Measurements from ENCODE around the gene CAPN2.

The CAPN2 gene

DNA sequence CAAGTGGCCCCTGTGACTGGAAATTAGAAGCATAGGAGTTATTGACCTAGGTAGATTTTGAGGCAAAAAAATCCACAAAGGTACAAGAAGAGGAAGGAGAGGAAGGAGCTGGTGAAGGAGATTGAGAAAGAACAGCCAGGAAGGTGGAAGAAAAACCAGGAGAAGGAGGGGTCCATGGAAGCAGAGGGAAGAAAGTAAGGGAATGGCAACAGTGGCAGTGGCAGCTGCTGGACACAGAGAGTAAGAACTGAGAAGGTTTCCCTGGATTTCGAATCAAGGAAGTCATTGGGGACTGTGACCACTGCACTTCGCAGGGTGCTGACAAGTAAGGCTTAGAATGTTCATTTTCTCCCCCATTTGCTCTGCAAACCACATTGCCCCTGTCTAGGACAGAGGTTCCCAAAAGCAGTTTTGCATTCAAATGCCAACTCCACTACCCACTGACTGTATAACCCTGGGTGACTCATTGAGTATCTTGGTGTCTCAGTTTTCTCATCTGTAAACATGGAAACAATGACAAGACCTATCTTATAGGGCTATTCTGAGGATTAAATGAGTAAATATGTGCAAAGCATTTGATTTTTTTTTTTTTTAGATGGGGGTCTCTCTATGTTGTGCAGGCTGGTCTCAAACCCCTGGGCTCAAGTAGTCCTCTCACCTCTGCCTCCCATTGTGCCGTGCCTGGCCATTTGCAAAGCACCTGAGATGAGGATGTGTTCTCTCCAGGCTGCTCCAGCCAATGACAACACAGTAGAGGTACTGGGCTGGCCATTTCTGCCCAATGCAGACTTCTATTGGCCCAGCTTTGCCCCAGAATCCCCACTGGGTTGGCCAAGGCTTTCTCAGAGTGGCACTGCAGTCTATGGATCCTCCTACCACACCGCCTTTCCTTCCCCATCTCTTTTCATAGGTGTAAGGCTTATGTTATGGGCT is 9.3 kb upstream of the CAPN2 start:
- DNase-seq (ENCODE audit: low read depth in 1 of 2, low spot score in 1 of 2), result no peak

GRCh38 chr1:223703668-223704013 is 8.7 kb upstream of the CAPN2 start:
- no peak for DNase-seq (ENCODE audit: low read depth in 1 of 2, low spot score in 1 of 2)

DNA sequence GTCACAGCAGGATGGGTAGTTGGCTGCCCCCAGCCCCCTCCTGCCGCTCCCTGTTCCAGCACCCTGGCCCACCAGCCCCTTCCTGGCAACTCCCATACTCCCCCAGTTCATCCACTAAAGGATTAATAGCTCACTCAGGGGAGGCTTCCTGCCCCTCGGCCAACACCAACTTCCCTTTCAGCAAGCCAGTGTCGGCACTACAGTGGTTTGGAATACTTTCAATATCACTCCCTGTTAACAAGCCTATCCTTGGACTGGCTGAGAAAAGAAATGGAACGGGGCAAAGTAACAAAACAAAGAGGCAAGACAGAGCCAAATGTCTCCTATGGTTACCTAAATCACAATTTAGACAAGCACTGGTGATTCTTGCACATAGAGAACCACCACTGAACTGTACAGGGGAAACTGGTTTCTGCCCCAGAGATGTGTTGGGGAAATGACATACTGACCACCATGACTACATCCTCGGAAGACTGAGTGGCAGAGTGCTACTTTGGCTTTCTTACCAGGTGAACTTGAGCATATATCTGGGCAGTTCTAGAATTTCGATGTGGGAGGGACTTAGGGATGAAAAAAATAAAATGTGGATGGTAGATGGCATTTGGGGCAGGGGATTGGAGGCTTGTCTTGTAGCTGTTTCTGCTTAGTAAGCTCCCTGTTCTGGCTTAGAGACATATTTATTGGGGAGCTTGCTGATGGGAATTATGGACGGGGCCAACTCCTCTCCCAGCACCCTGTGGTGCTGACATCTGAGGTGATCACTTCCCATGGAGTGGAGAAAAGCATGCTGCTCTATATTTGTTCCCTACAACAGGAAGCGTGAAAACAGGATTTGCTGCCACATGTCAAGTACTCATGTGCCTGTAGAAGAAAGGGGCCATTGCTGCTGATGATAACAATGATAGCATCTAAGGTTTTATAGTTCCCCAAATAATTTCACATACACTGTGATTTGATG is 7.1 kb upstream of the CAPN2 start:
- no peak for DNase-seq (ENCODE audit: low read depth in 1 of 2, low spot score in 1 of 2)

- DNase-seq (ENCODE audit: low read depth in 1 of 2, low spot score in 1 of 2), result no peak
Measured at GRCh38 chr1:223706077-223706973, 6.0 kb upstream of the CAPN2 start.

GRCh38 chr1:223707256-223708000 is 4.9 kb upstream of the CAPN2 start:
- no peak for DNase-seq (ENCODE audit: low read depth in 1 of 2, low spot score in 1 of 2)

DNA sequence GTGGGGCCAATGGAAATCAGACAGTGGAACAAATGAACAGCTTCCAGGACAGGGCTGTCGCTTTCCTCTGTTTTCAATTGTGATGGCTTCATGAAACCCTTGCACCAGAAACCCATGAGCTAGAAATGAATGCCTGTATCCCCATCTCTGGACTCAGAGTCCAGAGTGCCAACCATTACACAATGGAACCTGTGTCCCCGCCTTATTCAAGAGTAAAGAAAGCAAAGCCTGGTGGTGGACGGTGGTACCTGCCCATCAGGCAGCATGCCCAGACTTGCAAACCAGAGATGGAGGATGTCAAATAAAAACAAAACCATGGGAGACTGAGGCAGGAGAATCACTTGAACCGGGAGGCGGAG is 4.4 kb upstream of the CAPN2 start:
- no peak for DNase-seq (ENCODE audit: low read depth in 1 of 2, low spot score in 1 of 2)

GRCh38 chr1:223708651-223709268 is 3.6 kb upstream of the CAPN2 start:
- DNase-seq (ENCODE audit: low read depth in 1 of 2, low spot score in 1 of 2), result no peak

DNA sequence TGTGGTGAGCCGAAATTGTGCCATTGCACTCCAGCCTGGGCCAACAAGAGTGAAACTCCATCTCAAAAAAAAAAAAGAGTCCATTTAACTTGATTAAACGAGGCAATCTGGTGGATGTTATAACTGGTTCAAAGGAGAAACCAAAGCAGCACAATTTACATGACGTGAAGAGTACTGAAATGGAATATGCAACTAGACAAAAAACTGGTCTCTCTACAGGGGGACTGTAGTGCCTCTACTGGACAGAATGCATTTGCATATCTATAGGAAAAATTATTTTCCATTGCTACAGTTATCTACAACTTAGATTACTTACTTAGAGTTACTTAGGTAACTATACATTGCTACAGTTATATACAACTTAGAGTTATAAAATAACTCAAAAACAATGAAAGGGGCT is 2.7 kb upstream of the CAPN2 start:
- no peak for DNase-seq (ENCODE audit: low read depth in 1 of 2, low spot score in 1 of 2)

DNA sequence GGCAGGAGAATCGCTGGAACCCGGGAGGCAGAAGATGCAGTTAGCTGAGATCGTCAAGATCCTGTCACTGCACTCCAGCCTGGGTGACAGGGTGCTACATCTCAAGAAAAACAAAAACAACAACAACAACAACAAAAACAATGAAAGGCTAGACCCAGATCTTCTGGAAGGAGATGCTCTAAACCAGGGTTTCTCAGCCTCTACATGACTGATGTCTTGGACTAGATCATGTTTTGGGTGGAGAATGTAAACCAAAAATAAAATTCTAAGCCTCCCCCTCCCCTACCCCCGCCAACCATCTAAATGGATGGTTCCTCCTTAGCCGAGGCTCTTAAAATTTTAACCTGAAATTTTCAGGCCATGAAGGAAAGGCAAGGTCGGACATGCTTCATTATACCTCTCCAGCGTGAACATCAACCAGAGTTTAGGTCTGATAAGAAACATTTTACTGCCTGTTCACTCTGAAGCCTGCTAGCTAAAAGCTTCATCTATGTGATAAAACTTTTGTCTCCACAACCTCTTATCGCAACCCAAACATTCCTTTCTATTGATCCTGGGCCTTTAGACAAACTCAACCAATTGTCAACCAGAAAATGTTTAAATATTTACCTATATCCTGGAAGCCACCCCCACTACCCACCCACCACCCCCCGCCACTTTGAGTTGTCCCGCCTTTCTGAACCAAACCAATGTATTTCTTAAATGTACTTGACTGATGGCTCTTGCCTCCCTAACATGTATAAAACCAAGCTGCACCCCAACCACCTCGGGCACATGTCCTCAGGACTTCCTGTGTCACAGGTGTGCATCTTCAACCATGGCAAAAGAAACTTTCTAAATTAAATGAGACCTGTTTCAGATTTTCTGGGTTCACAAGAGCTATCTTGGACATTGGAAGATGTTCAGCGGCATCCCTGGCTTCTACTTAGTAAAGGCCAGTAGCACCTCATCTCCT is 1.9 kb upstream of the CAPN2 start:
- DNase-seq (ENCODE audit: low read depth in 1 of 2, low spot score in 1 of 2), result no peak

DNA sequence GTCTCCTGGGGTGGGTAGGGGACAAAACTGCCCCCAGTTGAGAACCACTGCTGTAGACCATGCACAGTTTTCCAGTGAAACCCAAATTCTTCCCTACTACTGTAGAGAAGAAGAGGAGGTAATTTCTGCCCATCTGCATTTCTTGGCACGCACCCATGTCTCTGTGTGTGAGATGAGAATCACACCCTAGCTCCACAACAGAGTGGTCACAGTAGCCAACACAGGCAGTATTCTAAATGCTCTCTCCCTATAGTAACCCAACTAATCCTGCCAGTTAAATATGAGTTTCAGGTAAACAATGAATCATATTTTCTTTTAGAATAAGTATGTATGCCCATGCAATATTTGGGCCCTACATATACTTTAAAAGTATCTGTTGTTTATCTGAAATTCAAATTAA is 1.2 kb upstream of the CAPN2 start:
- DNase-seq (ENCODE audit: low read depth in 1 of 2, low spot score in 1 of 2), result no peak

GRCh38 chr1:223711747-223712193 is 569 bp upstream of the CAPN2 start:
- no peak for DNase-seq (ENCODE audit: low read depth in 1 of 2, low spot score in 1 of 2)

DNA sequence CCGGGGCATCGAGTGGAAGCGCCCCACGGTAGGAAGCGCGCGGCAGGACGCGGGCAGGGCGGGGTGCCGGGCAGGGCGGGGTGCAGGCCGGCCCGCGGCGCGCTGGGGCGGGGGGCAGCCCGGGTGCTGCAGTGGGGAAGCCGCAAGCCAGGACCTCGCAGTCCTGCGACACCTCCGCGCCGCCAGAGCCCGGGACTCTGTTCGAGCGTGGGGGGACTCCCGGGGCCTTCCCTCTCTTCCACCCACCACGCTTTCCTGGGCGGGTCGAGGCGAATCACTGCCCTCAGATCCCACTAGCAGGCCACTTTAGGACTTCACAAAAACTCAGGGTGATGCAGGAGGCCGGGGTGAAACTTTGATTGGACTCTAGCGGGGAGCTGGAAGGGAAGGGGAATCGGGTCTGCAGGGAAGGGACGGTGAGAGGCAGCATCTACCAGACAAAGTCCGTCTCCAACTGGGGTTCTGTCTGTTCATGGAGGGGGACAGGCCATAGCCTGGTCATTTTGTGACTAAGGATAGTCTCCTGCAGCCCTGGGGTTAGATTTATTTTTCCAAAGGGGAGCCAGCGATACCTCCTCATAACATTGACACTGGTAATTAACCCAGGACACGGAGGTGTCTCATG is 623 bp downstream of the CAPN2 start:
- DNase-seq (ENCODE audit: low read depth in 1 of 2, low spot score in 1 of 2), result peak; percentile 13 to 22

- DNase-seq (ENCODE audit: low read depth in 1 of 2, low spot score in 1 of 2), result no peak
Measured at GRCh38 chr1:223713546-223714420, 1.4 kb downstream of the CAPN2 start.

- DNase-seq (ENCODE audit: low read depth in 1 of 2, low spot score in 1 of 2), result no peak
Measured at GRCh38 chr1:223714421-223714724, 2.0 kb downstream of the CAPN2 start.

- no peak for DNase-seq (ENCODE audit: low read depth in 1 of 2, low spot score in 1 of 2)
Measured at GRCh38 chr1:223714849-223715603, 2.7 kb downstream of the CAPN2 start.

- DNase-seq (ENCODE audit: low read depth in 1 of 2, low spot score in 1 of 2), result no peak
Measured at GRCh38 chr1:223715604-223716172, 3.3 kb downstream of the CAPN2 start.

Data from activated T-helper 1 cell treated with anti-CD3 and anti-CD28 coated beads, Interleukin-2, amount 50 U/mL, for 16 hours (primary cell).